Endodermal cell (in vitro differentiated cells): ENCODE measurements around the gene UFSP2. TPM values are rescaled to one million over a fixed set of nuclear protein-coding genes. Genes with fewer than 3 reads are reported as not detected.

ENCODE experiments used
- DNase-seq: peaks from one replicate; pipeline ENCODE4 v3.0.0-alpha.2; 2017
- H3K27ac ChIP-seq: 2 replicates; pipeline ENCODE4 v1.5.1; 2013; ENCODE audit warnings: mild to moderate bottlenecking, low read depth, low read length, moderate library complexity
- H3K27me3 ChIP-seq: 2 replicates; pipeline ENCODE4 v1.6.1; 2013; ENCODE audit warnings: mild to moderate bottlenecking, low read length, moderate library complexity; ENCODE audit not compliant: insufficient read depth, control insufficient read depth, poor library complexity, severe bottlenecking
- H3K36me3 ChIP-seq: 2 replicates; pipeline ENCODE4 v1.7.0; 2013; ENCODE audit warnings: mild to moderate bottlenecking, low read length, moderate library complexity; ENCODE audit not compliant: control insufficient read depth, insufficient read depth
- H3K4me1 ChIP-seq: one replicate; pipeline ENCODE4 v1.7.0; 2013; ENCODE audit warnings: low read length; ENCODE audit not compliant: control insufficient read depth, insufficient read depth
- H3K4me3 ChIP-seq: 2 replicates; pipeline ENCODE4 v1.5.1; 2013; ENCODE audit warnings: mild to moderate bottlenecking, low read length, moderate library complexity
- H3K9ac ChIP-seq: 2 replicates; pipeline ENCODE4 v1.6.1; 2013; ENCODE audit warnings: mild to moderate bottlenecking, low read length, moderate library complexity; ENCODE audit not compliant: poor library complexity, severe bottlenecking; ENCODE audit errors: extremely low read depth
- H3K9me3 ChIP-seq: 2 replicates; pipeline ENCODE4 v1.6.1; 2013; ENCODE audit warnings: mild to moderate bottlenecking, low read length, moderate library complexity; ENCODE audit not compliant: control insufficient read depth
- H3K27ac Mint-ChIP-seq: 2 replicates; pipeline ENCODE4 v1.8.0; 2020; ENCODE audit warnings: mixed read lengths
- H3K27me3 Mint-ChIP-seq: 2 replicates; pipeline ENCODE4 v1.8.0; 2021; ENCODE audit warnings: mild to moderate bottlenecking, mixed read lengths; ENCODE audit not compliant: insufficient read depth
- H3K36me3 Mint-ChIP-seq: 2 replicates; pipeline ENCODE4 v1.8.0; 2020; ENCODE audit warnings: low read depth, mixed read lengths
- H3K4me1 Mint-ChIP-seq: 2 replicates; pipeline ENCODE4 v1.8.0; 2020; ENCODE audit warnings: mixed read lengths
- H3K4me3 Mint-ChIP-seq: 2 replicates; pipeline ENCODE4 v1.8.0; 2020; ENCODE audit warnings: mild to moderate bottlenecking, moderate library complexity, mixed read lengths
- H3K9me3 Mint-ChIP-seq: 2 replicates; pipeline ENCODE4 v1.8.0; 2020; ENCODE audit warnings: mild to moderate bottlenecking, mixed read lengths
- CTCF ChIP-seq: fragments of 200-600 bp; sonication (generic); conservative IDR thresholded peaks from 2 replicates; pipeline ENCODE4 v1.5.0; 2021; ENCODE audit warnings: antibody characterized with exemption, mild to moderate bottlenecking
- WGBS, 2 experiments: methylation state at CpG; one replicate each; pipeline versions ENCODE4 v1.1.5 to v1.1.7; 2013; ENCODE audit warnings: missing lambda C conversion rate in 2 of 2, mixed read lengths in 1 of 2; ENCODE audit not compliant: insufficient coverage in 1 of 2, insufficient read length in 1 of 2; 5-methylcytosine and 5-hydroxymethylcytosine counted together
- total RNA-seq, 2 donors: library from RNA; stranded (reverse); fragmentation: NEBNext Ultra II Directional in 1 of 2; extraction: Animal tissue kit (Norgen Biotek cat#: 25700) in 1 of 2; gene quantifications; 2 replicates in 1 of 2; 3 replicates in 1 of 2; pipeline ENCODE4 v1.2.1, GENCODE V29; 2021

UFSP2 gene
- total RNA-seq, 2 donors from 2014 or later, result 23.3 to 24.7 TPM

GRCh38 chr4:185468999-185469398 is 43.2 kb upstream of the UFSP2 start:
- DNase-seq, result no peak
- H3K9ac ChIP-seq, result no peak overlapping the region
- H3K4me3 ChIP-seq, result no peak overlapping the region
- Mint-ChIP-seq H3K4me3 (no peak overlapping the region), H3K4me1 (peaks cover 15% of the 10 kb centered on the region), H3K36me3 (no peaks in the 10 kb centered on the region), H3K27ac (no peak overlapping the region), H3K9me3 (no peaks in the 10 kb centered on the region), H3K27me3 (peaks cover 74% of the 10 kb centered on the region)
- WGBS, 2 experiments, result 75 to 88% methylated on average over 2 of the region's 2 CpGs
- H3K4me1 ChIP-seq, result no peaks in the 10 kb centered on the region
- H3K27ac ChIP-seq, result no peak overlapping the region
- no peak for TF ChIP-seq CTCF
- H3K27me3 ChIP-seq, result peaks cover 59% of the 10 kb centered on the region
- no peaks in the 10 kb centered on the region for H3K36me3 ChIP-seq
- no peaks in the 10 kb centered on the region for H3K9me3 ChIP-seq

GRCh38 chr4:185467991-185468390 is 42.2 kb upstream of the UFSP2 start:
- Histone ChIP-seq H3K27ac (no peak overlapping the region), H3K36me3 (no peaks in the 10 kb centered on the region), H3K4me3 (no peak overlapping the region), H3K27me3 (peaks cover 50% of the 10 kb centered on the region), H3K9me3 (no peaks in the 10 kb centered on the region), H3K4me1 (no peaks in the 10 kb centered on the region), H3K9ac (no peak overlapping the region)
- no peak for DNase-seq
- H3K4me1 Mint-ChIP-seq, result peaks cover 16% of the 10 kb centered on the region
- TF ChIP-seq CTCF, result no peak
- 82 to 84% methylated on average over 5 to 8 of the region's 8 CpGs for WGBS, 2 experiments
- H3K9me3 Mint-ChIP-seq, result no peaks in the 10 kb centered on the region
- H3K36me3 Mint-ChIP-seq, result no peaks in the 10 kb centered on the region
- no peak overlapping the region for H3K4me3 Mint-ChIP-seq
- no peak overlapping the region for H3K27ac Mint-ChIP-seq
- H3K27me3 Mint-ChIP-seq, result peaks cover 66% of the 10 kb centered on the region

- no peak for DNase-seq
- Histone ChIP-seq H3K9me3 (no peaks in the 10 kb centered on the region), H3K4me1 (no peaks in the 10 kb centered on the region), H3K27me3 (peaks cover 43% of the 10 kb centered on the region), H3K27ac (no peak overlapping the region), H3K36me3 (no peaks in the 10 kb centered on the region), H3K9ac (no peak overlapping the region), H3K4me3 (no peak overlapping the region)
- H3K27ac Mint-ChIP-seq, result no peak overlapping the region
- peaks cover 58% of the 10 kb centered on the region for H3K27me3 Mint-ChIP-seq
- no peak for TF ChIP-seq CTCF
- peaks cover 16% of the 10 kb centered on the region for H3K4me1 Mint-ChIP-seq
- WGBS, 2 experiments, result 93% methylated on average over 3 of the region's 4 CpGs; no CpG with 5 or more reads in 1 of the 2 experiments
- no peaks in the 10 kb centered on the region for H3K36me3 Mint-ChIP-seq
- H3K4me3 Mint-ChIP-seq, result no peak overlapping the region
- no peaks in the 10 kb centered on the region for H3K9me3 Mint-ChIP-seq
Observed at GRCh38 chr4:185467101-185467500, 41.3 kb upstream of the UFSP2 start.
